Neuron (in vitro differentiated cells): Measurements from ENCODE around the gene OR6C68.

Source experiments
- H2AFZ ChIP-seq: one replicate; pipeline ENCODE4 v1.6.1; 2013; ENCODE audit warnings: low read depth, mild to moderate bottlenecking, inconsistent platforms, low read length, moderate library complexity
- H3K27me3 ChIP-seq: one replicate; pipeline ENCODE4 v1.6.1; 2013; ENCODE audit warnings: low read length; ENCODE audit not compliant: insufficient read depth
- H3K36me3 ChIP-seq: one replicate; pipeline ENCODE4 v1.6.1; 2013; ENCODE audit warnings: low read length; ENCODE audit not compliant: insufficient read depth
- H3K4me1 ChIP-seq: one replicate; pipeline ENCODE4 v1.6.1; 2013; ENCODE audit warnings: low read length; ENCODE audit not compliant: insufficient read depth
- H3K4me3 ChIP-seq: 2 replicates; pipeline ENCODE4 v1.5.1; 2013; ENCODE audit warnings: mild to moderate bottlenecking, low read length, moderate library complexity
- H3K9me3 ChIP-seq: one replicate; pipeline ENCODE4 v1.6.1; 2013; ENCODE audit warnings: low read length

The OR6C68 gene

DNA sequence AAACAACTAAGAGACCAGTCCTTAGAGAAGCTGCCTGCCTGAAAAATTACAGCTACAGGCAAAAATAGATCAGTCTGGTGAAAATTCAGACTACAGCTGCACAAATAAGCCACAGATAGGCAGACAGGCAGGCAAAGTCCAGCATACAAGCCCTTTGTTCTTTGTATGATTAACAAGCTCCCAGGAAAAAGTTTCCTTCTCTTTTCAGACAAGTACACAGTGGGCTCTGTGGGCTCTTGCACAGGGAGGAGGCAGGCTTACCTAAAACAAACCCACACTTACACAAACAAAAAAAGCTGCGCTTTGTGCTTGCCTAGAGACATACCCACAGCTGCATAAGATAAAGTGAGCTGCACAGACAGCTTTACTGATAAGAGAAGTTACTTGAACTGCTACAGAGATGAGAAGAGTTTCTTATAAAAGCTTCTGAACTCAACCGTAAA is 7.7 kb downstream of the OR6C68 start:
- Histone ChIP-seq H2AFZ (peak overlapping the region; percentile 11), H3K4me3 (no peak overlapping the region), H3K4me1 (no peaks in the 10 kb centered on the region), H3K27me3 (no peaks in the 10 kb centered on the region), H3K9me3 (no peaks in the 10 kb centered on the region), H3K36me3 (no peaks in the 10 kb centered on the region)

DNA sequence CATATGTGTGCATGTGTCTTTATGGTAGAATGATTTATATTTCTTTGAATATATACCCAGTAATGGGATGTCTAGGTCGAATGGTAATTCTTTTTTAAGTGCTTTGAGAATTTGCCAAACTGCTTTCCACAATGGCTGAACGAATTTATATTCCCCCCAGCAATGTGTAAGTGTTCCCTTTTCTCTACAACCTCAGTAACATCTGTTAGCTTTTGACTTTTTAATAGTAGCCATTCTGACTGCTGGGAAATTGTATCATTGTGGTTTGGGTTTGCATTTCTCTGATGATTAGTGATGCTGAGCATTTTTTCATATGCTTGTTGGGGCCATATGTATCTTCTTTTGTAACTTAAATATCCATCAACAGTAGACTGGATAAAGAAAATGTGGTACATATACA is 9.4 kb downstream of the OR6C68 start:
- H3K27me3 ChIP-seq, result no peaks in the 10 kb centered on the region
- no peaks in the 10 kb centered on the region for H3K9me3 ChIP-seq
- H3K4me1 ChIP-seq, result no peaks in the 10 kb centered on the region
- H3K4me3 ChIP-seq, result no peak overlapping the region
- H2AFZ ChIP-seq, result no peak overlapping the region
- no peaks in the 10 kb centered on the region for H3K36me3 ChIP-seq

DNA sequence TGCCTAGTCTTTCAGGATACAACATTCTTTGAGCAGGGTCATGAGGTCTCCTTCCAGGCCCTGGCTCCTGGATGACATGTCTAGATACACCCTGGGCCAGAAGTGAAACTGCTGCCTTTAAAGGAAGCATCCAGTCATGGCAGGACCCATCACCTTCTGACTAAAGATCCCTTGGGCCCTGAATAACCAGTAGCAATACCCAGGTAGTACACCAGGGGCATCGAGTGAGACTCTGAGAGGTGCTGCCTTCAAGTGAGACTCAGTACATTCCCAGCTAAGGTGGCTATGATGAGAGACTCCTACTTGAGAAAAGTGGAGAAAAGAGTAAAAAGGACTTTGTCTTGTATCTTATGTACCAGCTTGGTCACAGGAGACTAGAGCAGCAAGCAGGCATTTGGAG is 23.5 kb downstream of the OR6C68 start:
- no peak overlapping the region for H3K4me3 ChIP-seq
- H3K27me3 ChIP-seq, result no peaks in the 10 kb centered on the region
- H3K9me3 ChIP-seq, result no peaks in the 10 kb centered on the region
- H3K4me1 ChIP-seq, result no peaks in the 10 kb centered on the region
- H3K36me3 ChIP-seq, result no peaks in the 10 kb centered on the region
- H2AFZ ChIP-seq, result no peak overlapping the region

DNA sequence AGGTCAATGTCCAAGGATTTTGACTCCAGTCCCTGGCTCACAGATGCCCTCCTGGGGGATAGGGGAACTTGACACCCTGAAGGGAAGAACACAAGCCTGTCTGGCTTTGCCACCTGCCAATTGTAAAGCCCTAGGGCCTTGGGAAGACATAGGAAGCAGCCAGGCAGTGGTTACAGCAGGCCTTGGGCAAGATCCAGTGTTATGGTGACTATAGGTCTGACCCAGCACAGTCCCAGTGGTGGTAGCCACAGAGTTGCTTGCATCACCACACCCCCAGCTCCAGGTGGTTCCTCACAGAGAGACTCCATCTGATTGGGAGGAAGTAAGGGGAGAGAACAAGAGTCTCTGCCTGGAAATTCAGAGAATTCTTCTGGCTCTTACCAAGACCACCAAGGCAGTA is 24.2 kb downstream of the OR6C68 start:
- Histone ChIP-seq H3K36me3 (no peaks in the 10 kb centered on the region), H3K4me3 (no peak overlapping the region), H3K4me1 (no peaks in the 10 kb centered on the region), H3K27me3 (no peaks in the 10 kb centered on the region), H2AFZ (no peak overlapping the region), H3K9me3 (no peaks in the 10 kb centered on the region)
